ENCODE results near the gene MCRIP2. TPM values are rescaled to one million over a fixed set of nuclear protein-coding genes. Genes with fewer than 3 reads are reported as not detected.

The MCRIP2 gene
- total and polyA plus RNA-seq, 9 of the 15 experiments (the other 6 are each of a cell fraction or from before 2014, with no cell fraction given), result 0.80 to 120 (median 35.2) TPM

DNA sequence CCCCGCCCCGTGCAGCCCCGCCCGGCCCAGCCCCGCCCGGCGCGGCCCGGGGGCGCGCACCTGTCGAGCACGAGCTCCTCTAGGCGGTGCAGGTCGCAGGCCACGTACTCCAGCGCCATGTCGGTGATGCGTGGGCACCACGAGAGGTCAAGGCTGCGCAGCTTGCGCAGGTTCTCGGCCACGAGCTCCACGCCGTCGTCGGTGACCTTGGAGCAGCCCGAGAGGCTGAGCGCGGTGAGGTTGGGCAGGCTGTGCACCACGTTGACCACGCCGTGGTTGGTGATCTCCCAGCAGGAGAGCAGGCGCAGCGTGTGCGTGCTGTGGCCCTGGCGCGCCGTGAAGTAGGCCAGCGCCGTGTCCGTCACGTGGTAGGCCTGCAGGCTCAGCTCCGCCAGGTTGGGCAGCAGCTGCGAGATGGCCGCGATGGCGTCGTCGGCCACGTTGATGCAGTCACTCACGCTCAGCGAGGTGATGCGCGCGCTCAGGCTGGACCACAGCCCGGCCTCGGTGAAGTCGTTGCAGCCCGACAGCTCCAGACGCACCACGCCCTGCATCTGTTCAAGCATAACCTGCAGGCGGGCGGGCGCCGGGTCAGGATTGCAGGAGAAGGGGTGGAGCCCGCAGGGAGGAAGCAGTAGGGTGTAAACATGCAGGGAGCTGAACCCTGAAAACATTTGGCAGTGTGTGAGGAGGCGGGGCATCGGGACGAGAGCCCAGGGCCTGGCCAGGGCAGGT is 53.9 kb downstream of the MCRIP2 start (continued):
- TF ChIP-seq SMAD4 (CRISPR knock-in tag; conservative IDR thresholded peaks at IDR 0.05) (0 out of 2 replicates have a peak, but pooled peaks have one; percentile 21), HMG20A (CRISPR knock-in tag; conservative IDR thresholded peaks at IDR 0.05) (no peak), NONO (IDR thresholded peaks at IDR 0.05; ENCODE audit: low read depth in 2 of 2, low read length in 1 of 2) (no peak), MCM3 (IDR thresholded peaks at IDR 0.05) (no peak), KAT8 (IDR thresholded peaks at IDR 0.05; ENCODE audit: low read depth) (no peak), DMBX1 (CRISPR knock-in tag; IDR thresholded peaks at IDR 0.05; ENCODE audit: borderline replicate concordance) (no peak), NCOR1 (IDR thresholded peaks at IDR 0.05) (no peak), ARHGAP35 (IDR thresholded peaks at IDR 0.05; ENCODE audit: partially characterized antibody) (no peak), RFX7 (CRISPR knock-in tag; IDR thresholded peaks at IDR 0.05) (no peak), PRMT5 (CRISPR knock-in tag; IDR thresholded peaks at IDR 0.05) (no peak), ZNF174 (CRISPR knock-in tag; IDR thresholded peaks at IDR 0.05) (no peak)
- TF ChIP-seq, protein P1, sequence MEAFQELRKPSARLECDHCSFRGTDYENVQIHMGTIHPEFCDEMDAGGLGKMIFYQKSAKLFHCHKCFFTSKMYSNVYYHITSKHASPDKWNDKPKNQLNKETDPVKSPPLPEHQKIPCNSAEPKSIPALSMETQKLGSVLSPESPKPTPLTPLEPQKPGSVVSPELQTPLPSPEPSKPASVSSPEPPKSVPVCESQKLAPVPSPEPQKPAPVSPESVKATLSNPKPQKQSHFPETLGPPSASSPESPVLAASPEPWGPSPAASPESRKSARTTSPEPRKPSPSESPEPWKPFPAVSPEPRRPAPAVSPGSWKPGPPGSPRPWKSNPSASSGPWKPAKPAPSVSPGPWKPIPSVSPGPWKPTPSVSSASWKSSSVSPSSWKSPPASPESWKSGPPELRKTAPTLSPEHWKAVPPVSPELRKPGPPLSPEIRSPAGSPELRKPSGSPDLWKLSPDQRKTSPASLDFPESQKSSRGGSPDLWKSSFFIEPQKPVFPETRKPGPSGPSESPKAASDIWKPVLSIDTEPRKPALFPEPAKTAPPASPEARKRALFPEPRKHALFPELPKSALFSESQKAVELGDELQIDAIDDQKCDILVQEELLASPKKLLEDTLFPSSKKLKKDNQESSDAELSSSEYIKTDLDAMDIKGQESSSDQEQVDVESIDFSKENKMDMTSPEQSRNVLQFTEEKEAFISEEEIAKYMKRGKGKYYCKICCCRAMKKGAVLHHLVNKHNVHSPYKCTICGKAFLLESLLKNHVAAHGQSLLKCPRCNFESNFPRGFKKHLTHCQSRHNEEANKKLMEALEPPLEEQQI (IDR thresholded peaks at IDR 0.05), result no peak
- TF ChIP-seq, protein P2, sequence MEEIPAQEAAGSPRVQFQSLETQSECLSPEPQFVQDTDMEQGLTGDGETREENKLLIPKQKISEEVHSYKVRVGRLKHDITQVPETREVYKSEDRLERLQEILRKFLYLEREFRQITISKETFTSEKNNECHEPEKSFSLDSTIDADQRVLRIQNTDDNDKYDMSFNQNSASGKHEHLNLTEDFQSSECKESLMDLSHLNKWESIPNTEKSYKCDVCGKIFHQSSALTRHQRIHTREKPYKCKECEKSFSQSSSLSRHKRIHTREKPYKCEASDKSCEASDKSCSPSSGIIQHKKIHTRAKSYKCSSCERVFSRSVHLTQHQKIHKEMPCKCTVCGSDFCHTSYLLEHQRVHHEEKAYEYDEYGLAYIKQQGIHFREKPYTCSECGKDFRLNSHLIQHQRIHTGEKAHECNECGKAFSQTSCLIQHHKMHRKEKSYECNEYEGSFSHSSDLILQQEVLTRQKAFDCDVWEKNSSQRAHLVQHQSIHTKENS (CRISPR knock-in tag; IDR thresholded peaks at IDR 0.05), result no peak
- TF ChIP-seq, protein P3, sequence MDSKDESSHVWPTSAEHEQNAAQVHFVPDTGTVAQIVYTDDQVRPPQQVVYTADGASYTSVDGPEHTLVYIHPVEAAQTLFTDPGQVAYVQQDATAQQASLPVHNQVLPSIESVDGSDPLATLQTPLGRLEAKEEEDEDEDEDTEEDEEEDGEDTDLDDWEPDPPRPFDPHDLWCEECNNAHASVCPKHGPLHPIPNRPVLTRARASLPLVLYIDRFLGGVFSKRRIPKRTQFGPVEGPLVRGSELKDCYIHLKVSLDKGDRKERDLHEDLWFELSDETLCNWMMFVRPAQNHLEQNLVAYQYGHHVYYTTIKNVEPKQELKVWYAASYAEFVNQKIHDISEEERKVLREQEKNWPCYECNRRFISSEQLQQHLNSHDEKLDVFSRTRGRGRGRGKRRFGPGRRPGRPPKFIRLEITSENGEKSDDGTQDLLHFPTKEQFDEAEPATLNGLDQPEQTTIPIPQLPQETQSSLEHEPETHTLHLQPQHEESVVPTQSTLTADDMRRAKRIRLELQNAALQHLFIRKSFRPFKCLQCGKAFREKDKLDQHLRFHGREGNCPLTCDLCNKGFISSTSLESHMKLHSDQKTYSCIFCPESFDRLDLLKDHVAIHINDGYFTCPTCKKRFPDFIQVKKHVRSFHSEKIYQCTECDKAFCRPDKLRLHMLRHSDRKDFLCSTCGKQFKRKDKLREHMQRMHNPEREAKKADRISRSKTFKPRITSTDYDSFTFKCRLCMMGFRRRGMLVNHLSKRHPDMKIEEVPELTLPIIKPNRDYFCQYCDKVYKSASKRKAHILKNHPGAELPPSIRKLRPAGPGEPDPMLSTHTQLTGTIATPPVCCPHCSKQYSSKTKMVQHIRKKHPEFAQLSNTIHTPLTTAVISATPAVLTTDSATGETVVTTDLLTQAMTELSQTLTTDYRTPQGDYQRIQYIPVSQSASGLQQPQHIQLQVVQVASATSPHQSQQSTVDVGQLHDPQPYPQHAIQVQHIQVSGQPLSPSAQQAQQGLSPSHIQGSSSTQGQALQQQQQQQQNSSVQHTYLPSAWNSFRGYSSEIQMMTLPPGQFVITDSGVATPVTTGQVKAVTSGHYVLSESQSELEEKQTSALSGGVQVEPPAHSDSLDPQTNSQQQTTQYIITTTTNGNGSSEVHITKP (IDR thresholded peaks at IDR 0.05; ENCODE audit: partially characterized antibody), result no peak
- TF ChIP-seq, protein P4, sequence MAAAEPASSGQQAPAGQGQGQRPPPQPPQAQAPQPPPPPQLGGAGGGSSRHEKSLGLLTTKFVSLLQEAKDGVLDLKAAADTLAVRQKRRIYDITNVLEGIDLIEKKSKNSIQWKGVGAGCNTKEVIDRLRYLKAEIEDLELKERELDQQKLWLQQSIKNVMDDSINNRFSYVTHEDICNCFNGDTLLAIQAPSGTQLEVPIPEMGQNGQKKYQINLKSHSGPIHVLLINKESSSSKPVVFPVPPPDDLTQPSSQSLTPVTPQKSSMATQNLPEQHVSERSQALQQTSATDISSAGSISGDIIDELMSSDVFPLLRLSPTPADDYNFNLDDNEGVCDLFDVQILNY (CRISPR knock-in tag; IDR thresholded peaks at IDR 0.05), result peak; percentile 86; the same call in 1 of the 2 replicates
